Heart left ventricle (tissue), 16 donors: Measurements from ENCODE around the gene MYH7. TPM values are rescaled to one million over a fixed set of nuclear protein-coding genes. Genes with fewer than 3 reads are reported as not detected.

Experiments
- ATAC-seq, 4 donors: fragments of 200-7000 bp; cut with Tn5 transposase; one replicate each; pipeline ENCODE4 v1.9.1; 2020 to 2022; ENCODE audit warnings: moderate library complexity in 4 of 4, mild to moderate bottlenecking in 3 of 4, moderate number of reproducible peaks in 1 of 4
- DNase-seq, 5 donors: peaks; one replicate each; pipeline ENCODE4 v3.0.0-alpha.2; 2020
- H3K27ac ChIP-seq, 12 donors: fragments of 200-600 bp; sonication (generic) in 4 of 12; one replicate each; pipeline versions ENCODE4 v1.5.0 to v1.8.0; 2016 to 2022; ENCODE audit warnings: mild to moderate bottlenecking in 2 of 12
- H3K27me3 ChIP-seq, 9 donors: fragments of 200-600 bp; sonication (generic) in 2 of 9; one replicate each; pipeline versions ENCODE4 v1.5.1 to v1.8.0; 2016 to 2022; ENCODE audit warnings: mild to moderate bottlenecking in 3 of 9
- H3K36me3 ChIP-seq, 9 donors: fragments of 200-600 bp; sonication (generic) in 2 of 9; one replicate each; pipeline versions ENCODE4 v1.5.0 to v1.8.0; 2018 to 2022; ENCODE audit warnings: mild to moderate bottlenecking in 2 of 9
- H3K4me1 ChIP-seq, 12 donors: fragments of 200-600 bp; sonication (generic) in 4 of 12; one replicate each; pipeline versions ENCODE4 v1.5.0 to v1.8.0; 2016 to 2022; ENCODE audit warnings: mild to moderate bottlenecking in 3 of 12
- H3K4me3 ChIP-seq, 12 donors: fragments of 200-600 bp; sonication (generic) in 4 of 12; one replicate each; pipeline versions ENCODE4 v1.5.0 to v1.8.0; 2017 to 2022; ENCODE audit warnings: mild to moderate bottlenecking in 9 of 12, moderate library complexity in 4 of 12
- H3K9me3 ChIP-seq, 12 donors: fragments of 200-600 bp; sonication (generic) in 4 of 12; one replicate each; pipeline versions ENCODE4 v1.5.0 to v1.8.0; 2016 to 2022; ENCODE audit warnings: mild to moderate bottlenecking in 1 of 12
- POLR2A ChIP-seq, 2 donors: fragments of 450-650 bp; IDR thresholded peaks; one replicate each; pipeline ENCODE4 v1.6.1; 2017; ENCODE audit warnings: antibody characterized with exemption in 2 of 2, mild to moderate bottlenecking in 2 of 2, moderate library complexity in 2 of 2
- WGBS, 4 donors: extraction: QIAGEN DNeasy Blood & Tissue Kit in 2 of 4; methylation state at CpG; one replicate each; pipeline versions ENCODE4 v1.1.5 to v1.1.7; 2013 to 2018; 5-methylcytosine and 5-hydroxymethylcytosine counted together
- intact Hi-C, 10 donors: fragments of 100-400 bp; cut with DNase I; formaldehyde crosslinking; loops; one replicate each; pipeline versions ENCODE4 v1.11.1 to v1.14.2; 2022
- polyA plus RNA-seq, 2 donors: library from polyadenylated mRNA; stranded (reverse); fragments of 200-250 nt; gene quantifications; one replicate each; pipeline ENCODE4 v1.2.3, GENCODE V29; 2013
- total RNA-seq, 9 donors: library from RNA; depleted of rRNA in 2 of 9; stranded (reverse); fragments of >200 nt in 2 of 9; fragmentation: NEBNext Ultra II Directional in 3 of 9; extraction: Animal tissue kit (Norgen Biotek cat#: 25700) in 3 of 9; gene quantifications; one replicate each; pipeline versions ENCODE4 v1.1.0 to v1.2.4, GENCODE V29; 2016 to 2023
- TF ChIP-seq, protein P1 (sequence below), 12 donors: fragments of 200-600 bp; sonication (generic) in 4 of 12; IDR thresholded peaks; one replicate each; pipeline versions ENCODE4 v1.5.0 to v1.8.0; 2018 to 2022; ENCODE audit warnings: antibody characterized with exemption in 12 of 12, mild to moderate bottlenecking in 5 of 12
- donor health status: ischemic (EF 13 %, LVEDD 7.1; RV severe dilation, severe dysfunction).
- donor health status: healthy with polysubstance abuse.
- donor health status: DM: no; HTN: yes; CAD: no.
- donor health status: DM: no; HTN: no; CAD: no.
- donor health status: ischemic (EF 25% LVEDD 6.9; RV normal size, moderate dysfunction).
- donor health status: ischemic (EF 25% LVEDD 5.7; RV mildly dilated, moderate dysfunction).
- donor health status: healthy.
- donor health status: DM: yes; HTN: yes; CAD: no.
- donor health status: ischemic (EF 35%, LVEDD 5.7; RV mildly dilated, moderate dysfunction).
- donor health status: nonischemic (EF 11% LVEDD 7.7; RV severe dilation, severe dysfunction).
- donor health status: DM: yes; HTN: yes; CAD: no.
- donor health status: PGD.
- donor health status: ischemic (EF 29% LVEDD 5.4; RV normal size, mild dysfunction).
- donor health status: nonischemic (EF 23%, LVEDD 6.1; RV moderate dilation, normal function).

Gene MYH7
- total and polyA plus RNA-seq, 11 donors: 727 to 23,825 (median 14,589) TPM

DNA sequence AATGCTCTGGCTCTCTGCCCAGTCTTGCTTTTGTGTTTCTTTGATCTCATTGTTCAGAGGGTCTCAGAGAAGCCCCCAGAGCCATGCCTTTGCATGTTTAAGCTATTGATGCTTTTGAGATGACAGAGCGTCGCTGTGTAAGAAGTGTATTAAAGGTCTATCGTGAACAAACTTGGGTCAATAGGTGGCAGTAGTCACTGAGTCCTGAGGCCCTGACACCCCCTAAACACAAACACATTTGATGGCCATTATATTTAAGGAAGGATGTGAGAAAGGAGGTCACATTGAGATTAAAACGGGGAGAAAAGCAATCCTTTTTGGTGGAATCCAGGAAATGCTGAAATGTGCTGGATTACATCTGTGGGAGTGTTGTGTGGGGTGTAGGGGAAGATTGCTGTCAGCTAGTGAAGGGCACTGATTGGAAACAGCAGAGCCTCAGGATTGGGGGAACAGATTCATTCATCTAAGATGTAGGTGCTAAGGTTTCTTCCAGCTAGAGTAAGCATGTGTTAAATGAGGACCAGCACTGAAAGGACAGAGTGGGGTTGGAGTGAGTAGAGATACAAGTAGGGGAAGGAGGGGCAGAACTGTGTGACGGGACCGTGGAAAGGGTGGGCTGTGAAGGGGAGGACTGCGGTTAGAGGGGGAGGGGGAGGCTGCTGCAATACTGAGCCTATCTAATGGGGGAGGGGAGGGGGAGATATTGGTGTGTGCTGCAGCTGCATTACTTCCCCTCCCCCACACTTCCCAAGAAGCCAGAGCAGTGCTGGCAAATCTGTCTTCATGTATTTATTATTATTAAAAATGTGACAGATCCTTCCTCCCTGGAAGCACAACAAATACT, 46.7 kb upstream of the MYH7 start:
- ATAC-seq (no peak), DNase-seq (no peak)
- intact Hi-C loops: loop anchor here in 3 of 10 donors (2.0 to 10.0 kb wide), 3 partner anchors 53 to 79 kb away; no protein-coding TSS in a partner anchor
- Histone ChIP-seq H3K36me3 (peaks cover 0 to 55% (median 20%) of the 10 kb centered on the region in 9 donors), H3K4me3 (no peak overlapping the region), H3K4me1 (peaks cover 0 to 6% (median 0%) of the 10 kb centered on the region in 12 donors), H3K27me3 (no peaks in the 10 kb centered on the region), H3K27ac (no peak overlapping the region), H3K9me3 (no peaks in the 10 kb centered on the region)
- TF ChIP-seq, protein P1, sequence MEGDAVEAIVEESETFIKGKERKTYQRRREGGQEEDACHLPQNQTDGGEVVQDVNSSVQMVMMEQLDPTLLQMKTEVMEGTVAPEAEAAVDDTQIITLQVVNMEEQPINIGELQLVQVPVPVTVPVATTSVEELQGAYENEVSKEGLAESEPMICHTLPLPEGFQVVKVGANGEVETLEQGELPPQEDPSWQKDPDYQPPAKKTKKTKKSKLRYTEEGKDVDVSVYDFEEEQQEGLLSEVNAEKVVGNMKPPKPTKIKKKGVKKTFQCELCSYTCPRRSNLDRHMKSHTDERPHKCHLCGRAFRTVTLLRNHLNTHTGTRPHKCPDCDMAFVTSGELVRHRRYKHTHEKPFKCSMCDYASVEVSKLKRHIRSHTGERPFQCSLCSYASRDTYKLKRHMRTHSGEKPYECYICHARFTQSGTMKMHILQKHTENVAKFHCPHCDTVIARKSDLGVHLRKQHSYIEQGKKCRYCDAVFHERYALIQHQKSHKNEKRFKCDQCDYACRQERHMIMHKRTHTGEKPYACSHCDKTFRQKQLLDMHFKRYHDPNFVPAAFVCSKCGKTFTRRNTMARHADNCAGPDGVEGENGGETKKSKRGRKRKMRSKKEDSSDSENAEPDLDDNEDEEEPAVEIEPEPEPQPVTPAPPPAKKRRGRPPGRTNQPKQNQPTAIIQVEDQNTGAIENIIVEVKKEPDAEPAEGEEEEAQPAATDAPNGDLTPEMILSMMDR (IDR thresholded peaks at IDR 0.05): no peak
- no peak for TF ChIP-seq POLR2A (IDR thresholded peaks at IDR 0.05)
- 50 to 60% (median 52%) methylated on average over 7 of the region's 7 CpGs for WGBS, 4 donors

DNA sequence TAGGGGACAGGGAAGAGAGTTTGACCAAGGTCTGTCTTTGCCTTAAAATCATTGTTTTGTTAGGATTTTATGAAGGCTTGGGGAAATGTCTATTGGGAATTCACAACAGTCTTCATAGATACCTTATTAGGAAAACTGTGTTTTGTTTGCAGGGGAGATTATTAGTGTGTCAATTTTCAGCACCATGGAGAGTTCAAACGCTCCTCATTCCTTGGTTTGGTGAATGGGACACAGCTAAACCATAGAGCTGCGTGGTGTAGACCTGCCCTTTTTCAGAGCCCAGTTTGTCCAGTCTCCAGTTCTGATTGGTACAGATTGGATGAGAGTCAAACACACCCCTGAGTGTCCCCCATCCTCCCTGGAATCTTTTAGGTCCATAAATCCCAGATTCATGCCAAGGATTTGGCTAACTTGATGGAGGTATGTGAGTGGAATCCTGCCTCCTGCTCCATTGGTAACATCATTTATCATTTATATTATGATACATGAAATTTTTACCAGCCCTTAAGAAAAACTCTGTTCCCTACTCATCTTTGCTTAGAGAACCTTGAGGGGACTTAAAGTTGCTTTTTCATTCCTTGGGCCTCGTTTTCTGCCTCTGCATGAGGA, 46.0 kb upstream of the MYH7 start:
- no peaks in the 10 kb centered on the region for H3K9me3 ChIP-seq
- peaks cover 0 to 6% (median 0%) of the 10 kb centered on the region in 12 donors for H3K4me1 ChIP-seq
- ATAC-seq (no peak), DNase-seq (no peak)
- H3K36me3 ChIP-seq: peaks cover 0 to 59% (median 20%) of the 10 kb centered on the region in 9 donors
- TF ChIP-seq POLR2A (IDR thresholded peaks at IDR 0.05): no peak
- TF ChIP-seq, protein P1 (IDR thresholded peaks at IDR 0.05): no peak
- H3K27ac ChIP-seq: no peak overlapping the region
- no peak overlapping the region for H3K4me3 ChIP-seq
- intact Hi-C loops: loop anchor here in 3 of 10 donors (2.0 to 10.0 kb wide), 3 partner anchors 53 to 79 kb away; no protein-coding TSS in a partner anchor
- no peaks in the 10 kb centered on the region for H3K27me3 ChIP-seq
- 59 to 66% (median 61%) methylated on average over 3 of the region's 3 CpGs for WGBS, 4 donors

DNA sequence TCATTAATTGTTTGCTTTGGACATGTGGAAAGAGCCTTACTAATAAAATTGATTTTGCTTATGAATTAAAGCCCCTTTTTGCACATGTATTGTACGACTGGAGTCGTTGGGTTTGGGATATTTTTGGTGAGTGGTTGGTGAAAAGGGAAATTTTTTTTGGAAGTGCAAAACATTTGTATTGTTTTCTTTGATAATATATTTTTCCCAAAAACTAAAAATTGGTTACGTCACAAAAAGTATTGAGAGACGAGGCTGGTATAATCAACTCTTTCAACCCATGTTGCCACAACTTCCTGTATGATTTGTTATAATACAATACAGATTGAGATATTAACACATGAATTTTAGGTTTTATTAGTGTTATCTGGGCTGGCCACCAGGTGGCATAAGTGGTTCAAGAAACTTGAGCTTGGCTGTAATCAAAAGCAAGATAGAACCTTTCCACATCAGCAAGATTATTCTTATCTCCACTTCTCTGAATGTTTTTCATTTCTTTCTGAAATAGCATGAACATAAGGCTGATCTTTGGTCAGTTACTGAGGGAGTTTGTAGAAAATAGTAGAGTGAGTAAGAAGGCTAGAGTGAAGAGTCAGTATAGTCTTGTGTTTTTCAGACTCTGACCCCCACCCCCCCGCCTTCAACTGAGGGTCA, 42.8 kb upstream of the MYH7 start:
- Histone ChIP-seq H3K4me3 (no peak overlapping the region), H3K4me1 (peaks cover 0 to 6% (median 0%) of the 10 kb centered on the region in 12 donors), H3K36me3 (peaks cover 0 to 79% (median 50%) of the 10 kb centered on the region in 9 donors), H3K9me3 (no peaks in the 10 kb centered on the region), H3K27me3 (no peaks in the 10 kb centered on the region), H3K27ac (no peak overlapping the region)
- no peak for TF ChIP-seq POLR2A (IDR thresholded peaks at IDR 0.05)
- TF ChIP-seq, protein P1 (IDR thresholded peaks at IDR 0.05): peak; percentile 48 to 80 (median 73)
- 31 to 49% (median 42%) methylated on average over 5 of the region's 5 CpGs for WGBS, 4 donors
- peak in 3 of 5 donors; percentile 32 to 51 (median 44) for DNase-seq
- peak in 3 of 4 donors; percentile 41 to 60 (median 47) for ATAC-seq
- intact Hi-C loops: loop anchor here in 8 of 10 donors (1.0 to 5.0 kb wide), 5 partner anchors 81 to 85 kb away; no protein-coding TSS in a partner anchor
